ENCODE results near the gene EGFL7.

DNA sequence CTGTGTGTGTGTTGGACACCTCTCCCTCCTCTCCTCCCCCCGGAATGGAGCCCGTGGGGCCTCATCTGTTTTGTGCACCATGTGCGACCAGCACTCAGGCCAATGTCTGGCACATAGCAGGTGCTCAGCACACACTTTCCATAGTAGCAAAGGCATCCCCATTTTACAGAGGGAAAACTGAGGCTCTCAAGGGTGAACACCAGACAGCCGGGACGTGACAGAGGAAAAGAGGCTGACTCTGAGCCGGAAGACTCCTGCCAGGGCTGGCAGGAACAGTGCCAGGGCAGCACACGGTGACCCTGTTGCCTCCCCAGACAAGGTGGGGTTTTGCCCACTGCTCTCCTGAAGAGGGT, 26.4 kb downstream of the EGFL7 start:
- TF ChIP-seq, protein P1, sequence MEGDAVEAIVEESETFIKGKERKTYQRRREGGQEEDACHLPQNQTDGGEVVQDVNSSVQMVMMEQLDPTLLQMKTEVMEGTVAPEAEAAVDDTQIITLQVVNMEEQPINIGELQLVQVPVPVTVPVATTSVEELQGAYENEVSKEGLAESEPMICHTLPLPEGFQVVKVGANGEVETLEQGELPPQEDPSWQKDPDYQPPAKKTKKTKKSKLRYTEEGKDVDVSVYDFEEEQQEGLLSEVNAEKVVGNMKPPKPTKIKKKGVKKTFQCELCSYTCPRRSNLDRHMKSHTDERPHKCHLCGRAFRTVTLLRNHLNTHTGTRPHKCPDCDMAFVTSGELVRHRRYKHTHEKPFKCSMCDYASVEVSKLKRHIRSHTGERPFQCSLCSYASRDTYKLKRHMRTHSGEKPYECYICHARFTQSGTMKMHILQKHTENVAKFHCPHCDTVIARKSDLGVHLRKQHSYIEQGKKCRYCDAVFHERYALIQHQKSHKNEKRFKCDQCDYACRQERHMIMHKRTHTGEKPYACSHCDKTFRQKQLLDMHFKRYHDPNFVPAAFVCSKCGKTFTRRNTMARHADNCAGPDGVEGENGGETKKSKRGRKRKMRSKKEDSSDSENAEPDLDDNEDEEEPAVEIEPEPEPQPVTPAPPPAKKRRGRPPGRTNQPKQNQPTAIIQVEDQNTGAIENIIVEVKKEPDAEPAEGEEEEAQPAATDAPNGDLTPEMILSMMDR (tag by site-specific recombination; IDR thresholded peaks at IDR 0.05): no peak
- TF ChIP-seq, protein P2, sequence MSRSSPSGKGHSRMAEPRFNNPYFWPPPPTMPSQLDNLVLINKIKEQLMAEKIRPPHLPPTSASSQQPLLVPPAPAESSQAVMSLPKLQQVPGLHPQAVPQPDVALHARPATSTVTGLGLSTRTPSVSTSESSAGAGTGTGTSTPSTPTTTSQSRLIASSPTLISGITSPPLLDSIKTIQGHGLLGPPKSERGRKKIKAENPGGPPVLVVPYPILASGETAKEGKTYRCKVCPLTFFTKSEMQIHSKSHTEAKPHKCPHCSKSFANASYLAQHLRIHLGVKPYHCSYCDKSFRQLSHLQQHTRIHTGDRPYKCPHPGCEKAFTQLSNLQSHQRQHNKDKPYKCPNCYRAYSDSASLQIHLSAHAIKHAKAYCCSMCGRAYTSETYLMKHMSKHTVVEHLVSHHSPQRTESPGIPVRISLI (tag by site-specific recombination; IDR thresholded peaks at IDR 0.05): no peak
- TF ChIP-seq, protein P3, sequence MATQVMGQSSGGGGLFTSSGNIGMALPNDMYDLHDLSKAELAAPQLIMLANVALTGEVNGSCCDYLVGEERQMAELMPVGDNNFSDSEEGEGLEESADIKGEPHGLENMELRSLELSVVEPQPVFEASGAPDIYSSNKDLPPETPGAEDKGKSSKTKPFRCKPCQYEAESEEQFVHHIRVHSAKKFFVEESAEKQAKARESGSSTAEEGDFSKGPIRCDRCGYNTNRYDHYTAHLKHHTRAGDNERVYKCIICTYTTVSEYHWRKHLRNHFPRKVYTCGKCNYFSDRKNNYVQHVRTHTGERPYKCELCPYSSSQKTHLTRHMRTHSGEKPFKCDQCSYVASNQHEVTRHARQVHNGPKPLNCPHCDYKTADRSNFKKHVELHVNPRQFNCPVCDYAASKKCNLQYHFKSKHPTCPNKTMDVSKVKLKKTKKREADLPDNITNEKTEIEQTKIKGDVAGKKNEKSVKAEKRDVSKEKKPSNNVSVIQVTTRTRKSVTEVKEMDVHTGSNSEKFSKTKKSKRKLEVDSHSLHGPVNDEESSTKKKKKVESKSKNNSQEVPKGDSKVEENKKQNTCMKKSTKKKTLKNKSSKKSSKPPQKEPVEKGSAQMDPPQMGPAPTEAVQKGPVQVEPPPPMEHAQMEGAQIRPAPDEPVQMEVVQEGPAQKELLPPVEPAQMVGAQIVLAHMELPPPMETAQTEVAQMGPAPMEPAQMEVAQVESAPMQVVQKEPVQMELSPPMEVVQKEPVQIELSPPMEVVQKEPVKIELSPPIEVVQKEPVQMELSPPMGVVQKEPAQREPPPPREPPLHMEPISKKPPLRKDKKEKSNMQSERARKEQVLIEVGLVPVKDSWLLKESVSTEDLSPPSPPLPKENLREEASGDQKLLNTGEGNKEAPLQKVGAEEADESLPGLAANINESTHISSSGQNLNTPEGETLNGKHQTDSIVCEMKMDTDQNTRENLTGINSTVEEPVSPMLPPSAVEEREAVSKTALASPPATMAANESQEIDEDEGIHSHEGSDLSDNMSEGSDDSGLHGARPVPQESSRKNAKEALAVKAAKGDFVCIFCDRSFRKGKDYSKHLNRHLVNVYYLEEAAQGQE (tag by site-specific recombination; IDR thresholded peaks at IDR 0.05): no peak
- TF ChIP-seq HOXD13 (CRISPR knock-in tag; IDR thresholded peaks at IDR 0.05; ENCODE audit: borderline replicate concordance) (no peak), ZNF16 (tag by site-specific recombination; IDR thresholded peaks at IDR 0.05; ENCODE audit: low read depth) (no peak)
- TF ChIP-seq, protein P4, sequence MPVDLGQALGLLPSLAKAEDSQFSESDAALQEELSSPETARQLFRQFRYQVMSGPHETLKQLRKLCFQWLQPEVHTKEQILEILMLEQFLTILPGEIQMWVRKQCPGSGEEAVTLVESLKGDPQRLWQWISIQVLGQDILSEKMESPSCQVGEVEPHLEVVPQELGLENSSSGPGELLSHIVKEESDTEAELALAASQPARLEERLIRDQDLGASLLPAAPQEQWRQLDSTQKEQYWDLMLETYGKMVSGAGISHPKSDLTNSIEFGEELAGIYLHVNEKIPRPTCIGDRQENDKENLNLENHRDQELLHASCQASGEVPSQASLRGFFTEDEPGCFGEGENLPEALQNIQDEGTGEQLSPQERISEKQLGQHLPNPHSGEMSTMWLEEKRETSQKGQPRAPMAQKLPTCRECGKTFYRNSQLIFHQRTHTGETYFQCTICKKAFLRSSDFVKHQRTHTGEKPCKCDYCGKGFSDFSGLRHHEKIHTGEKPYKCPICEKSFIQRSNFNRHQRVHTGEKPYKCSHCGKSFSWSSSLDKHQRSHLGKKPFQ (tag by site-specific recombination; IDR thresholded peaks at IDR 0.05): no peak

Data from HEK293 (cell line).